Ovary (tissue), 9 donors: Measurements from ENCODE around the gene MYOM1. TPM values are rescaled to one million over a fixed set of nuclear protein-coding genes. Genes with fewer than 3 reads are reported as not detected.

Experiments
- DNase-seq, 5 donors: peaks; one replicate each; pipeline ENCODE4 v3.0.0-alpha.2; 2019 to 2020
- H3K27ac ChIP-seq, 2 donors: fragments of 200-600 bp; one replicate each; pipeline versions ENCODE4 v1.5.1 to v1.8.0; 2019 to 2022
- H3K27me3 ChIP-seq: fragments of 200-600 bp; one replicate; pipeline ENCODE4 v1.8.0; 2022
- H3K36me3 ChIP-seq: fragments of 200-600 bp; sonication (generic); one replicate; pipeline ENCODE4 v1.5.1; 2019
- H3K4me1 ChIP-seq: one replicate; pipeline ENCODE4 v1.8.1; 2013; ENCODE audit warnings: mild to moderate bottlenecking, moderate library complexity; ENCODE audit not compliant: insufficient read depth
- H3K4me3 ChIP-seq: fragments of 200-600 bp; sonication (generic); one replicate; pipeline ENCODE4 v1.5.1; 2017
- H3K9me3 ChIP-seq, 2 donors: fragments of 200-600 bp in 1 of 2; sonication (generic) in 1 of 2; one replicate each; pipeline versions ENCODE4 v1.5.1 to v1.8.1; 2013 to 2019; ENCODE audit warnings: mild to moderate bottlenecking in 1 of 2, moderate library complexity in 1 of 2
- CTCF ChIP-seq, 3 donors: fragments of 450-650 bp in 2 of 3; fragments of 200-600 bp in 1 of 3; IDR thresholded peaks; one replicate each; pipeline versions ENCODE4 v1.5.1 to v1.8.0; 2016 to 2022; ENCODE audit warnings: antibody characterized with exemption in 3 of 3, mild to moderate bottlenecking in 1 of 3
- EP300 ChIP-seq: sonication (generic); formaldehyde crosslinking; IDR thresholded peaks from one replicate; pipeline ENCODE4 v1.6.1; 2017; ENCODE audit warnings: antibody characterized with exemption
- POLR2A ChIP-seq: fragments of 450-650 bp; IDR thresholded peaks from one replicate; pipeline ENCODE4 v1.6.1; 2017; ENCODE audit warnings: antibody characterized with exemption, mild to moderate bottlenecking, moderate library complexity
- WGBS, 3 donors: extraction: QIAGEN DNeasy Blood & Tissue Kit in 1 of 3; methylation state at CpG; one replicate each; pipeline versions ENCODE4 v1.1.5 to v1.1.7; 2013 to 2017; 5-methylcytosine and 5-hydroxymethylcytosine counted together
- intact Hi-C, 4 donors: fragments of 100-400 bp; cut with DNase I; formaldehyde crosslinking; loops; one replicate each; pipeline versions ENCODE4 v1.11.0 to v1.15.1; 2022 to 2023
- polyA plus RNA-seq, 2 donors: library from polyadenylated mRNA; stranded (reverse); fragments of 200-250 nt in 1 of 2; fragments of 350-450 nt in 1 of 2; fragmentation: Illumina TruSeq in 1 of 2; extraction: RNeasy Lipid Tissue Mini Kit (QIAGEN cat#74804) in 1 of 2; gene quantifications; one replicate each; pipeline ENCODE4 v1.2.3, GENCODE V29; 2013 to 2014
- total RNA-seq, 7 donors: library from RNA; depleted of rRNA in 2 of 7; stranded (reverse); fragments of >200 nt in 2 of 7; fragmentation: NEBNext Ultra II Directional in 3 of 7; extraction: Animal tissue kit (Norgen Biotek cat#: 25700) in 3 of 7; gene quantifications; one replicate each; pipeline versions ENCODE4 v1.1.0 to v1.2.4, GENCODE V29; 2016 to 2023
- donor health status: DM: no; HTN: no; CAD: no; lungs with moderate emphysema.
- donor health status: DM: no; HTN: no; CAD: no.
- donor health status: Bipolar disorder and iron deficiency.
- donor health status: DM: yes; HTN: yes; CAD: no.
- donor health status: DM: no; HTN: no; CAD: no.
- donor health status: DM: yes; HTN: yes; CAD: no.

Gene MYOM1
- total and polyA plus RNA-seq, 9 donors = 0.69 to 21.0 (median 3.6) TPM

DNA sequence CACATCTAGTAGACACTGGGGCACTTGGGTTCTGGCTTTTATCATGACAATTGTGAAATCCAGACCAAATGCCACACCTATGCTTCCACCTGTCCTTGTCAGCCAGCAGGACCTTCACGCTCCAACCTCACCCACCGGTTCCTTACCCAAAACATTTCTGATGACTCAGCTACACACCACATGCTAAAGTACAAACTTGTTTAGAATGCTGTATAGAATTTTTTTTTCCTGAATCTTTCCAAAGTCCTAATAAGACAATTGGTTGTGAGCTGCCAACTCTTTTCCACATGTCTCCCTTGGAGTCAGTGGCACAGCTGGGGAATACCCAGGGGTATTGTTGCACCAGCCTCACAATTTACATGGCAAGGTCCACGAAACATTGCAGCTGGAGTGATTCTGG is 131.3 kb downstream of the MYOM1 start:
- H3K27ac ChIP-seq = no peak overlapping the region
- no peak for TF ChIP-seq CTCF (IDR thresholded peaks at IDR 0.05)
- TF ChIP-seq POLR2A = no peak
- TF ChIP-seq EP300 = no peak
- no peaks in the 10 kb centered on the region for H3K27me3 ChIP-seq
- H3K36me3 ChIP-seq = no peaks in the 10 kb centered on the region
- 86 to 91% (median 90%) methylated on average over 3 of the region's 3 CpGs for WGBS, 3 donors
- H3K9me3 ChIP-seq = no peaks in the 10 kb centered on the region
- intact Hi-C loops = loop anchor here in 1 of 4 donors (10.0 kb wide), 1 partner anchor 146 kb away; no protein-coding TSS in a partner anchor
- DNase-seq = no peak
- no peak overlapping the region for H3K4me3 ChIP-seq
- no peaks in the 10 kb centered on the region for H3K4me1 ChIP-seq

DNA sequence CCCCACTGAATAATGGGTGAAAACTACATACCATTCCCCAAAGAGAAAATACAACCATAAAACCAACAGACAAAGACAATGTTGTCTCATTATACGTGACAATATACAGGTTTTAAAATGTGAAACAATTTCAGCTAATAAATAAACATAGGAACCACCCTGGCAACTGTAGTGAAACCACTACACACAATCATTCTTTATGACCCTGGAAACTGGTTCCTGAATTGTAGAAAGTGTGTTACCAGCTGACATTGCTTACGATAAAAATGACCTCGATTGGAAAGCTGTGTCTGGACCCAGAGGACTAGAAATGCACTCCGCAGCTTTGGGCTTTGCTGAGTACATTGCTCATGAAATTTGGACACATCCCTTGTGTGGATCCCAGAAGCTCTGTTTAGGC is 132.9 kb downstream of the MYOM1 start:
- Histone ChIP-seq H3K4me1 (no peaks in the 10 kb centered on the region), H3K27ac (no peak overlapping the region), H3K36me3 (no peaks in the 10 kb centered on the region), H3K4me3 (no peak overlapping the region), H3K9me3 (no peaks in the 10 kb centered on the region), H3K27me3 (no peaks in the 10 kb centered on the region)
- DNase-seq = no peak
- WGBS, 3 donors = 76 to 84% (median 77%) methylated on average over 4 of the region's 4 CpGs
- TF ChIP-seq POLR2A (no peak), CTCF (IDR thresholded peaks at IDR 0.05) (no peak), EP300 (no peak)
- intact Hi-C loops = loop anchor here in 1 of 4 donors (10.0 kb wide), 1 partner anchor 148 kb away; no protein-coding TSS in a partner anchor

DNA sequence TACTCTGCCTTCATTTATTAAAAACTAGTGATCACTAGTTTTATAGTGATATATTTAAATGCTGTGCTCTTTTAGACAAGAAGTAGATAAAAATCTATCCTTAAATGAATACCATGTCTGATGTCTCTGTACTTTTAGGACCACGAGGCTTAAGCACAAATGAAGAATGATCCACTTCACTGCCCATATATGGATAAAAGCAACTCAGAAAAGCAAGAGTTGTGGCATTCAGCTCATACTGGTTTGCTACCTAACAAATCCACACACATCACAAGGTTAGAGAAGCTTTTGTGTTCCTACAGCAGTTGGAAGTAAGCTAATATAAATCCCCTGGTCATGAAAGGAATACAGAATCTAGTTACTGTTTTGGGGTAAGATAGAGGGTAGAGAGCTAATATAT is 134.2 kb downstream of the MYOM1 start:
- Histone ChIP-seq H3K4me1 (no peaks in the 10 kb centered on the region), H3K9me3 (no peaks in the 10 kb centered on the region), H3K27ac (no peak overlapping the region), H3K27me3 (no peaks in the 10 kb centered on the region), H3K36me3 (no peaks in the 10 kb centered on the region), H3K4me3 (no peak overlapping the region)
- TF ChIP-seq CTCF (IDR thresholded peaks at IDR 0.05) (no peak), POLR2A (no peak)
- intact Hi-C loops = loop anchor here in 1 of 4 donors (10.0 kb wide), 1 partner anchor 149 kb away; no protein-coding TSS in a partner anchor
- 60 to 86% (median 61%) methylated on average over 1 of the region's 1 CpG for WGBS, 3 donors
- no peak for DNase-seq

DNA sequence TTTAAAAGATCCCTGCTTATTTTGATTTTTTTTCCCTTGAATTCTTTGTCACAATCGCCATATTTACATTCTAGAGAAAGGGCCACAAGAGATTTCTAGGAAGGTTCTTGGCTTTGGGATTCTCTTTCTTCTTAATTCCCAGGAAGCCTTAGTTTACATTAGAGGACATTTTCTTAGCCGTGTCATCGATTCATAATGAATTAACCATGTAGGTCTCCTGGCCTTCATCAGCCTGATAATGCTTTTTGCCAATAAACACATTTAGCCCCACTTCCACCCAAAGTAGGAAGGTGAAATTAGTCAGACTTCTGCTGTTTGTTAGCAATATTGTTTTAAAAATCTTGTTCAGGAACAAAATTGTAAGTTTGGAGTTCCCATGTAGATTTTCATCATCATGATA is 135.6 kb downstream of the MYOM1 start:
- Histone ChIP-seq H3K36me3 (no peaks in the 10 kb centered on the region), H3K4me3 (no peak overlapping the region), H3K27me3 (no peaks in the 10 kb centered on the region), H3K27ac (no peak overlapping the region), H3K4me1 (no peaks in the 10 kb centered on the region), H3K9me3 (no peaks in the 10 kb centered on the region)
- intact Hi-C loops = loop anchor here in 1 of 4 donors (10.0 kb wide), 1 partner anchor 151 kb away; no protein-coding TSS in a partner anchor
- DNase-seq = no peak
- WGBS, 3 donors = 19 to 36% (median 23%) methylated on average over 3 of the region's 3 CpGs
- TF ChIP-seq EP300 (no peak), CTCF (IDR thresholded peaks at IDR 0.05) (no peak), POLR2A (no peak)
